A673 (cell line): ENCODE data around the gene HS6ST3. TPM values are rescaled to one million over a fixed set of nuclear protein-coding genes. Genes with fewer than 3 reads are reported as not detected.

Experiments
- BruUV-seq: library from RNA; stranded (reverse); fragments of 400-500 nt; replicated peaks from 2 replicates; lab custom pipeline; 2021; lab: Mats Ljungman, UMichigan
- CTCF ChIA-PET: fragments of 300-600 bp; sonication (Branson Sonifier 250); formaldehyde crosslinking; loops from one replicate; lab custom pipeline; 2022; ENCODE audit warnings: antibody characterized with exemption; lab: Charles Lee
- POLR2A ChIA-PET: fragments of 300-600 bp; sonication (Branson Sonifier 250); formaldehyde crosslinking; loops from one replicate; lab custom pipeline; 2022; ENCODE audit warnings: antibody characterized with exemption; ENCODE audit not compliant: low non-redundant PET; lab: Charles Lee
- DNase-seq: peaks from one replicate; pipeline ENCODE4 v3.0.0-alpha.2; 2015; ENCODE audit warnings: low spot score
- H3K27ac ChIP-seq: fragments of 200-600 bp; sonication (generic); 2 replicates; pipeline ENCODE4 v1.5.1; 2016; ENCODE audit warnings: mixed run types, low read depth, mild to moderate bottlenecking, mixed read lengths, antibody characterized with exemption, low read length; ENCODE audit not compliant: poor library complexity, severe bottlenecking
- H3K27me3 ChIP-seq: fragments of 200-600 bp; sonication (generic); replicated peaks from 2 replicates; pipeline ENCODE4 v1.6.1; 2017; ENCODE audit warnings: mixed run types, low read depth, mild to moderate bottlenecking, mixed read lengths, antibody characterized with exemption, low read length; ENCODE audit not compliant: insufficient read depth, poor library complexity
- H3K36me3 ChIP-seq: fragments of 200-600 bp; sonication (generic); 2 replicates; pipeline ENCODE4 v1.6.1; 2016; ENCODE audit warnings: mixed run types, mild to moderate bottlenecking, mixed read lengths, antibody characterized with exemption, low read length; ENCODE audit not compliant: insufficient read depth, poor library complexity, severe bottlenecking
- H3K4me1 ChIP-seq: fragments of 200-600 bp; sonication (generic); 2 replicates; pipeline ENCODE4 v1.6.1; 2017; ENCODE audit warnings: mixed run types, mild to moderate bottlenecking, mixed read lengths, antibody characterized with exemption, low read length; ENCODE audit not compliant: insufficient read depth, poor library complexity, severe bottlenecking
- H3K4me3 ChIP-seq: fragments of 200-600 bp; sonication (generic); 2 replicates; pipeline ENCODE4 v1.5.1; 2016; ENCODE audit warnings: low read depth, mixed run types, mild to moderate bottlenecking, mixed read lengths, low read length; ENCODE audit not compliant: poor library complexity, severe bottlenecking
- H3K9me3 ChIP-seq: fragments of 200-600 bp; sonication (generic); 2 replicates; pipeline ENCODE4 v1.6.1; 2016; ENCODE audit warnings: mixed run types, low read depth, mild to moderate bottlenecking, mixed read lengths, antibody characterized with exemption, low read length; ENCODE audit not compliant: poor library complexity, severe bottlenecking
- EZH2 ChIP-seq: fragments of 200-600 bp; sonication (generic); IDR thresholded peaks from 2 replicates; pipeline ENCODE4 v1.6.1; 2017; ENCODE audit warnings: borderline replicate concordance, low read depth, mild to moderate bottlenecking, mixed read lengths, antibody characterized with exemption, low read length; ENCODE audit not compliant: poor library complexity, severe bottlenecking
- intact Hi-C: fragments of 100-400 bp; cut with micrococcal nuclease; formaldehyde crosslinking; loops from one replicate; pipeline ENCODE4 v1.10.0; 2022; ENCODE audit not compliant: unreplicated experiment
- total RNA-seq: library from RNA; stranded (reverse); gene quantifications from 2 replicates; pipeline ENCODE4 v1.2.3, GENCODE V29; 2021
- TF ChIP-seq, protein P1 (sequence below): fragments of 300-800, 200-600 bp; sonication (generic); conservative IDR thresholded peaks from 2 replicates; pipeline ENCODE4 v1.5.1; 2017; ENCODE audit warnings: low read depth, mild to moderate bottlenecking, antibody characterized with exemption, low read length, moderate library complexity, mixed read lengths

The HS6ST3 gene
- total RNA-seq, 1 experiment from 2014 or later, result not detected

DNA sequence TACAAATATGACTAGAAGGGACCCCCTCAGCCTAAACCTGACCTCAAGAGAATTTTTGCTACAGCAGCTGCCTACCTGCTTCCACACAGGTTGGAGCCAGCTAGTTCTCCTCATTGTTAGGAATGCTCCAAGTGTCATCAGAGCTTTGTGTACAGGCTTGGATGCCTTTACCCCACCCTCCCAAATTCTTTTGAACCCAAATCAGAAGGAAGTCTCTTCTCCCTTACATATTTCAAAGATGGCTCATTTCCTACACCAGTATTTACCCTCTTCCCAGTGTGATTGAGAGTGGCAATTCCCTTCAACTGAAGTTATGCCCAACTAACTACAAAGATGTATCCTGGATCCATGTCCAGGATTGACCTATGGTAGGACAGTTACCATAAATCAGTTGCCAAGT, 581.2 kb downstream of the HS6ST3 start:
- intact Hi-C loops, result no loop called here
- H3K9me3 ChIP-seq, result no peaks in the 10 kb centered on the region

DNA sequence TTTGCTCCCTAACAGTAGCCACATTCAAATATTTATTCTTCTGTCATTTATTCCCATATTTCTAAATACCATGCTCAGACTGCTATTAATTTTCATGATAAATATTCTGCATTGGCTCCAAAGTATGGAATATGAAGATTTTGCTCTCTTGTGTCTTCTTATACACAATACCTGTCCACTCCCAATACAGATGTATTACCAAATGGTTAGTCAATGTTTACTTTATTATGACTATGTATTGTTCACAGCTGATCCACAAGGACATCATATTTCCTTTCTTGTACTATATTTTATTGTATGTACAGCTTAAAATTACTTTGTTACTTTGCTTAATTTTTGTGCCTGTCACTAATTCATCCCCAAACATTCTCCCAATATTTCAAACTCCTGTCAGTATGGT, 582.1 kb downstream of the HS6ST3 start:
- no peak overlapping the region for H3K27ac ChIP-seq
- H3K4me1 ChIP-seq, result no peaks in the 10 kb centered on the region
- no peak for DNase-seq
- ChIA-PET CTCF (no interaction called here), POLR2A (no interaction called here)
- H3K4me3 ChIP-seq, result no peak overlapping the region
- no peaks in the 10 kb centered on the region for H3K27me3 ChIP-seq
- intact Hi-C loops, result no loop called here
- no peaks in the 10 kb centered on the region for H3K9me3 ChIP-seq
- no TSS peak for BruUV-seq
- H3K36me3 ChIP-seq, result no peaks in the 10 kb centered on the region
- no peak for TF ChIP-seq EZH2
- TF ChIP-seq, protein P1, sequence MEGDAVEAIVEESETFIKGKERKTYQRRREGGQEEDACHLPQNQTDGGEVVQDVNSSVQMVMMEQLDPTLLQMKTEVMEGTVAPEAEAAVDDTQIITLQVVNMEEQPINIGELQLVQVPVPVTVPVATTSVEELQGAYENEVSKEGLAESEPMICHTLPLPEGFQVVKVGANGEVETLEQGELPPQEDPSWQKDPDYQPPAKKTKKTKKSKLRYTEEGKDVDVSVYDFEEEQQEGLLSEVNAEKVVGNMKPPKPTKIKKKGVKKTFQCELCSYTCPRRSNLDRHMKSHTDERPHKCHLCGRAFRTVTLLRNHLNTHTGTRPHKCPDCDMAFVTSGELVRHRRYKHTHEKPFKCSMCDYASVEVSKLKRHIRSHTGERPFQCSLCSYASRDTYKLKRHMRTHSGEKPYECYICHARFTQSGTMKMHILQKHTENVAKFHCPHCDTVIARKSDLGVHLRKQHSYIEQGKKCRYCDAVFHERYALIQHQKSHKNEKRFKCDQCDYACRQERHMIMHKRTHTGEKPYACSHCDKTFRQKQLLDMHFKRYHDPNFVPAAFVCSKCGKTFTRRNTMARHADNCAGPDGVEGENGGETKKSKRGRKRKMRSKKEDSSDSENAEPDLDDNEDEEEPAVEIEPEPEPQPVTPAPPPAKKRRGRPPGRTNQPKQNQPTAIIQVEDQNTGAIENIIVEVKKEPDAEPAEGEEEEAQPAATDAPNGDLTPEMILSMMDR, result no peak

More for the DNA sequence above, 581.2 kb downstream of the HS6ST3 start:
- BruUV-seq, result no TSS peak
- Histone ChIP-seq H3K36me3 (no peaks in the 10 kb centered on the region), H3K27me3 (no peaks in the 10 kb centered on the region), H3K27ac (no peak overlapping the region), H3K4me3 (no peak overlapping the region), H3K4me1 (no peaks in the 10 kb centered on the region)
- POLR2A ChIA-PET, result no interaction called here
- CTCF ChIA-PET, result no interaction called here
- no peak for DNase-seq
- TF ChIP-seq, protein P1, result no peak
- no peak for TF ChIP-seq EZH2

DNA sequence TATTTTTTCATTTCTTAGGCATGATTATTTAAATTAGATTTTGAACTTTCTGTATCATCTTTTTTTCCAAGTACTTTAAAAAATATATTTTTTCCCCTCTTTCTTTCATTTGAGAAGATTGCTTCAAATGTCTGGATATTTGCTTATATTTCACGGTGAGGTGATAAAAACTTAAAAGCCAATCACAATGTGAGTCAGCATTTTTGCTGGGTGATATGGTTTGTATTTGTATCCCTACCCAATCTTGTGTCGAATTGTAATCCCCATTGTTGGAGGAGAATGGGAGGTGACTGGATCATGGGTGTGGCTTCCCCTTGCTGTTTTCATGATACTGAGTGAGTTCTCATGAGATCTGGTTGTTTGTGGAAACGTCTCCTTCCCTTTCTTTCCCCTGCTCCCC, 583.9 kb downstream of the HS6ST3 start:
- no peak for TF ChIP-seq EZH2
- TF ChIP-seq, protein P1, result no peak
- Histone ChIP-seq H3K4me3 (no peak overlapping the region), H3K4me1 (no peaks in the 10 kb centered on the region), H3K9me3 (no peaks in the 10 kb centered on the region), H3K27me3 (no peaks in the 10 kb centered on the region), H3K36me3 (no peaks in the 10 kb centered on the region), H3K27ac (no peak overlapping the region)
- no TSS peak for BruUV-seq
- DNase-seq, result no peak
- ChIA-PET POLR2A (no interaction called here), CTCF (no interaction called here)
- intact Hi-C loops, result no loop called here
